Measurements from ENCODE around the gene CDCA7. TPM values are rescaled to one million over a fixed set of nuclear protein-coding genes. Genes with fewer than 3 reads are reported as not detected.

Gene CDCA7
- polyA plus RNA-seq, 1 experiment = 13.9 TPM

GRCh38 chr2:173393636-173394035, 39.0 kb downstream of the CDCA7 start:
- Histone ChIP-seq H3K27me3 (ENCODE audit: control insufficient read depth, insufficient read depth, low read length) (peaks cover 27% of the 10 kb centered on the region), H3K9me3 (ENCODE audit: control insufficient read depth, insufficient read depth, low read length) (no peaks in the 10 kb centered on the region), H3K27ac (ENCODE audit: low read depth, low read length) (no peak overlapping the region), H3K4me3 (ENCODE audit: low read depth, low read length) (no peak overlapping the region)
- POLR2A ChIA-PET = no interaction called here
- no peak for TF ChIP-seq CTCF (IDR thresholded peaks at IDR 0.05; ENCODE audit: low read depth, low read length)
- DNase-seq (ENCODE audit: low read depth, low spot score) = no peak
- CTCF ChIA-PET = no interaction called here

- no peak overlapping the region for H3K4me3 ChIP-seq (ENCODE audit: low read depth, low read length)
- H3K9me3 ChIP-seq (ENCODE audit: control insufficient read depth, insufficient read depth, low read length) = no peaks in the 10 kb centered on the region
- CTCF ChIA-PET = interaction anchor here (0.6 to 0.7 kb wide), 2 partner anchors 101 to 671 kb away, joined by 3 to 4 read pairs; no protein-coding TSS in a partner anchor
- TF ChIP-seq CTCF (IDR thresholded peaks at IDR 0.05; ENCODE audit: low read depth, low read length) = no peak
- H3K27me3 ChIP-seq (ENCODE audit: control insufficient read depth, insufficient read depth, low read length) = peaks cover 31% of the 10 kb centered on the region
- no peak for DNase-seq (ENCODE audit: low read depth, low spot score)
- no peak overlapping the region for H3K27ac ChIP-seq (ENCODE audit: low read depth, low read length)
- POLR2A ChIA-PET = no interaction called here
Observed at GRCh38 chr2:173394091-173394974, 39.7 kb downstream of the CDCA7 start.

- H3K27ac ChIP-seq (ENCODE audit: low read depth, low read length) = no peak overlapping the region
- CTCF ChIA-PET = no interaction called here
- no peak for DNase-seq (ENCODE audit: low read depth, low spot score)
- H3K27me3 ChIP-seq (ENCODE audit: control insufficient read depth, insufficient read depth, low read length) = peaks cover 39% of the 10 kb centered on the region
- no peaks in the 10 kb centered on the region for H3K9me3 ChIP-seq (ENCODE audit: control insufficient read depth, insufficient read depth, low read length)
- no peak overlapping the region for H3K4me3 ChIP-seq (ENCODE audit: low read depth, low read length)
- POLR2A ChIA-PET = no interaction called here
- no peak for TF ChIP-seq CTCF (IDR thresholded peaks at IDR 0.05; ENCODE audit: low read depth, low read length)
Observed at GRCh38 chr2:173395567-173396351, 41.1 kb downstream of the CDCA7 start.

GRCh38 chr2:173397539-173397938, 42.9 kb downstream of the CDCA7 start:
- H3K9me3 ChIP-seq (ENCODE audit: control insufficient read depth, insufficient read depth, low read length) = no peaks in the 10 kb centered on the region
- DNase-seq (ENCODE audit: low read depth, low spot score) = no peak
- no peak overlapping the region for H3K27ac ChIP-seq (ENCODE audit: low read depth, low read length)
- H3K4me3 ChIP-seq (ENCODE audit: low read depth, low read length) = no peak overlapping the region
- CTCF ChIA-PET = no interaction called here
- peaks cover 45% of the 10 kb centered on the region for H3K27me3 ChIP-seq (ENCODE audit: control insufficient read depth, insufficient read depth, low read length)
- TF ChIP-seq CTCF (IDR thresholded peaks at IDR 0.05; ENCODE audit: low read depth, low read length) = no peak
- POLR2A ChIA-PET = no interaction called here

GRCh38 chr2:173399229-173399628, 44.6 kb downstream of the CDCA7 start:
- DNase-seq (ENCODE audit: low read depth, low spot score) = no peak
- TF ChIP-seq CTCF (IDR thresholded peaks at IDR 0.05; ENCODE audit: low read depth, low read length) = no peak
- Histone ChIP-seq H3K27me3 (ENCODE audit: control insufficient read depth, insufficient read depth, low read length) (peaks cover 50% of the 10 kb centered on the region), H3K27ac (ENCODE audit: low read depth, low read length) (no peak overlapping the region), H3K9me3 (ENCODE audit: control insufficient read depth, insufficient read depth, low read length) (no peaks in the 10 kb centered on the region), H3K4me3 (ENCODE audit: low read depth, low read length) (no peak overlapping the region)
- POLR2A ChIA-PET = no interaction called here
- CTCF ChIA-PET = interaction anchor here (0.6 to 6.3 kb wide), 4 partner anchors 32 to 373 kb away, joined by 3 to 73 read pairs (median 6); no protein-coding TSS in a partner anchor
